Upper lobe of left lung (tissue), 4 donors: ENCODE data around the gene ARHGEF7.

ENCODE experiments used
- CTCF ChIP-seq, 6 experiments: fragments of 450-650 bp in 4 of 6; fragments of 200-600 bp in 2 of 6; sonication (generic) in 2 of 6; IDR thresholded peaks; one replicate each; pipeline ENCODE4 v1.5.1; 2016 to 2019; ENCODE audit warnings: antibody characterized with exemption in 6 of 6
- POLR2A ChIP-seq, 4 donors: fragments of 450-650 bp; IDR thresholded peaks; one replicate each; pipeline ENCODE4 v1.5.1; 2016 to 2017; ENCODE audit warnings: antibody characterized with exemption in 4 of 4, mild to moderate bottlenecking in 2 of 4

DNA sequence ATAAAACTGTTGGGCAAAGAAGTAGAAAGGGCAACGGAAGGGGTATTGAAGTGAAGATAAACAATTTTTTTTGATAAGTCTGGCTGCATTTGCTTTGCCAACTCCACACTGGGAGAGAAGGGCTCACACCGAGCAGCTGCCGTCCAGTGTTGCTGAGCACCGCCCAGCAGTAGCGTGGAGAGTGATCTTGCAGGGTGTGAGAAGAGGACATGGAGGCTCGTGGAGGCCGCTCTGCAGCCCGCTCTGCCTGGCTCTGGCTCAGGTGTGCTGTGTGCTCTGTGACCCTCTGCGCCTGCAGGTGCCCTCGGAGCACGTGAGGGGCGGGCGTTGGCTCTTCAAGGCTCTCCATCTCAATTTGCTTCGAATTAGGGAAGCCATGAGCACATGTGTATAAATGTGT, 169.5 kb downstream of the ARHGEF7 start:
- TF ChIP-seq CTCF (IDR thresholded peaks at IDR 0.05) (no peak), POLR2A (IDR thresholded peaks at IDR 0.05) (no peak)
